ENCODE results near the gene KRT80.
A peak's percentile ranks its signal among the peaks of the same experiment; 100 is the strongest.

The KRT80 gene

DNA sequence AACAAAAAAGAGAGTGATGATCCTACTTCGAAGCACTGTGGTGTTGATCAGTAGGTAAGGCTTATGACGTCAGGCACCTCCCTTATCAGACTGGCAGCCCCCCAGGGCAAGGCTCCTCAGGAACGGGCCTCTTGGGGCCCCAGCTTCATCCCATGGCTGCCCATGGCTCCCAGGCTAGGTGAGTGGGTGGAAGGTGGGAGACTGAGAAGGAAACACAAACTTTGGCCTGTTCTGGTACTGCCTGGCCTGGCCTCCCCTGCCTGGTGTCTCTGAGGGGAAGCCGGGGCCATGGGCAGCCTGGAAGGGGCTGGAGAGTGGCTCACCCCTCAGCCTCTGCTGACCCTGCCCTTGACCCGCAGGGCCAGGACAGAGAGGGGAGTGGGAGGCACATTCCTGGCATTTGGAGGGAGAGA, 38.9 kb downstream of the KRT80 start:
- DNase-seq (ENCODE audit: low read depth) = no peak

DNA sequence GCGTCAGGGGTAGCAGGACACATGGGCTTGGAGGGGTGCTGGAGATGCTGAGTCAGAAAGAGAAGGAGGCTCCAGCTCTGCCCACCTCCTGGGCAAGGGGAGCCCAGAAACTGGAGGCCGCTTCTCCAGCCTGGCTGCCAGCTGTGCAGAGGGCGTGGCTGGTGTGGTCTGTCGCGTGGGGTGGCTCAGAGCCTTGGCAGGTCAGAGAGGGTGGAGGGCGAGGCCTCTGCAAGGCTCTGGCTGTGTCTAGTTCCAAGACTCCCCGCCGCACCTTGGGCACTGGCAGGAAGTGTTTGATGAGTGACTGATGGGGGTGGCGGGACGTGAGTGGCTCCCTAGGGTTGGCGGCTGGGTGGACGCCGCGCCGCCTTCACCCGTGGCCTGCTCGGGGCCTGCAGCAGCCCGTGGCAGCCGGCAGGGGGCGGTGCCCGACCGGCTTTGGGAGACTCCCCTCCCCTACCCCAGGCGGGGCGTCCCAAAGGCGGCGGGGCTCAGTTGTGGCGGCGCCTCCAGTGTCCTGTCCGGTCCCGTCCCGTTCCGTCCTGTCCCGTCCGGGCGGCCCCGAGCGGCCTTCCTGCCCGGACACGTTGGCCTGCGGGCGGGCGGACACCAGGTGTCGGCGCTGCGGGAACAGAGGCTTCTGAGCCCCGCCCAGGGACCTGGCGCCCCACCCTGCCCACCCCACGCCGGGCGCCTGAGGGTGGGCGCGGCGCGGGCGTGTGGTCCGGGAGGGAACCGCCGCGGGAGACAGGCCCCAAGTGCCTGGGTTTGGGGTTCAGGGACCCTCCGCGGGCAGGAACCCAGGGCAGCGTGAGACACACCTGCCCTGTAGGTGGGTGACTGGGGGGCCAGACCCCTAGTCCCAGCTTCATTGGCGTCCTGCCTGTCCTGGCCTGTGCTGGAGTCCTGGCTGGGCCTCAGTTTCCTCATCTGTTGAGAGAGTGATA, 39.7 kb downstream of the KRT80 start:
- peak; percentile 50 for DNase-seq (ENCODE audit: low read depth)

GRCh38 chr12:52151153-52151836, 40.5 kb downstream of the KRT80 start:
- no peak for DNase-seq (ENCODE audit: low read depth)

DNA sequence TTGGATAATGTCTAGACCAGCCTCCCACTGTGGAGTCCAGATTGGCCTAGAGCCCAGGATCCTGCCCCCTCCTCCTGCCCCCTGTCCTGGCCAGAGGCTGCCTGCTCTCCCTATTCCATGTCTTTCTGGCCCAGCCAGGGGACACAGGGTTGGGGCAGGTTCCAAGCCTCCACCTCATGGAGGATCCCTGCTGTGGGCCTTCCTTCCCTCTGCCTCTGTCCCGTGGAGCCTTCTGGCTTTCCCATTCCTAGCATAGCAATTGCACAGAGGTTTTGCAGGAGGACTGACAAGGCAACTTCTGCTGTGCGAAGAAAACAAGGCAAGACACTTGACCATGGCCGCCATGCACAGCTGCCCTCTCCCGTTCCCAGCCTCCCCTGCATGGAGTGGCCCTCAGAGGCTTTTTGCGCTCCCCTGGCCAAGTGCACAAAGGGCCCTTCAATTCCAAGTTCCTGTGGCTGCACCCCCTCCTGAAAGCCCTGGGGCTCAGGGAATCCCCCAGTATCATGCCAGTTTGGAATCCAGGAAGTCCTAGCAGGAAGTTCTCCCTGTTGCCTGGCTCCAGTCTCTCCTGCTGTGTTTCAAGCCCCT, 42.1 kb downstream of the KRT80 start:
- no peak for DNase-seq (ENCODE audit: low read depth)

DNA sequence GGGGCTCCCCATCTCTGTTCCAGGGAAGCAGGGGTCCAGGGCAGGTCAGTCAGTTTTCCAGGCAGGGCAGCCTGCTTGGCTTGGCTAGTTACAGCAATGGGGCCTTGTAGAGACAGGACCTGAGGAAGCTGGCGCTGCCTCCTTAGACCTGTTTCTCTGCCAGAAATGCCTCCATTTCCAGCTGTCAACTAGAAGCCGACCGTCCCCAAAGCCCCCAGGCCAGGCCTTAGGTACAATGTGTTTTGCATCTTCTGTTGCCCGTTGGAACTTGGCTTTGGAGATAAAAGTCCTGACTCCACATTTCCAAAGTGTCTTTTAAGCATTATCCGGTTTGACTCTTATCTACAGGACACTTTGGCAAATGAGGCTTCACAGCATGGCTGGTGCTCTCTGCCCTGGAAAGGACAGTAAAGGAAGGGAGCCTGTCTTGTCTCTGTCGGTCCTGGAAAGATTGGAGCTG, 42.6 kb downstream of the KRT80 start:
- DNase-seq (ENCODE audit: low read depth) = no peak

GRCh38 chr12:52148464-52149181, 43.2 kb downstream of the KRT80 start:
- DNase-seq (ENCODE audit: low read depth) = no peak

- DNase-seq (ENCODE audit: low read depth) = no peak
Observed at GRCh38 chr12:52147964-52148463, 43.8 kb downstream of the KRT80 start.

DNA sequence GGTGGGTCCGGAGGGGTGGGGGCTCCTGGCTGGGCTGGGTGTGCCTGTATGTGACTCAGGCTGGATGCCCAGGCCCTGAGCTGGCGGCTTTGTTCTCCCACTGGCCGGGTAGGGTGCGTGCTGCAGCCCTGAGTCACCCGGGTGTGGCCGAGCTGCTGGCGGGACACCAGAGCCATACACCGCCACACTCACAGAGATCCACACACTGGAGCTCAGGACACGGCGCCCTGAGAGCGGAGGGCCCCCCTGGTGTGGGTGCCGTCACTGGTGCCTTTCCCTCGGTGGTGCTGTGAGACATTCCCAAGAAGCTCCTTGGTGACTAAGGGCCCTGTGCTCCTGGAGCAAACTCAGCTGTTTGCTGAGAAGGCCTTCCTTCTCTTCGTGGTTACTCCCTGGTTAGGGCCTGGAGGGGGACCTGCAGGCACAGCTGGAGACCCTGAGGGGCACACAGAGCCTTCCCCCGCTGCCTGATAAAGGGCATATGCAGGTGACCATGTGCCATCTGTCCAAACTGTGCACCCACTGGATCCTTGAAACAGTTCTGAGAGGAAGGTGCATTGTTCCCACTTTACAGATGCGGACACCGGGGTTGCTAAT, 44.3 kb downstream of the KRT80 start:
- no peak for DNase-seq (ENCODE audit: low read depth)

DNA sequence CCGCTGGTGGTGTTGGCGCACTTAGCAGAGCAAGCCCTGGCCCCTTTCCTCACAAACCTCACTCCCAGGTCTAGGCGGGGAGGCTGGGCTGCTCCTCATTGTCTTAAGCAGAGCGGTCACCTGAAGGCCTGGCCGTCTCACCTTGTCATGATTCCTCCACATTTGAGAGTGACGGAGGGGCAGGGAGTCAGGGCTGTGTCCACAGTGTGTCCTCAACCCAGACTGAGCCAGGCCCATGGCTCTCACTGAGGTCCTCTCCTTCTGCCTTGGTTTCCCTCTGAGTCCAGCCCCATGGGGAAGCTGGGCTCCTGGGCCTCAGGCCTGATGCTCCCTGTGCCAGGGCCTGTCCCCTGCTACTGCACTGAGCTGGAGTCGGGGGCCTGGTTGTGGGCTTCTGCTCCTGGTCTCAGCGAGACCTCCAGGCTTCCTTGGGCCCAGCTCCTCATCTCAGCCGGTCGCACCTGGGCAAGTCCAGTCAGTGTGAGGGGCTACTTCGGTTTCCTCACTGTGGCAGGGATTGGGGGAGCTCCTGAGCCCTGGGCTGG, 44.9 kb downstream of the KRT80 start:
- DNase-seq (ENCODE audit: low read depth) = no peak

GRCh38 chr12:52146089-52146821, 45.6 kb downstream of the KRT80 start:
- DNase-seq (ENCODE audit: low read depth) = no peak

GRCh38 chr12:52145228-52146088, 46.4 kb downstream of the KRT80 start:
- no peak for DNase-seq (ENCODE audit: low read depth)

DNA sequence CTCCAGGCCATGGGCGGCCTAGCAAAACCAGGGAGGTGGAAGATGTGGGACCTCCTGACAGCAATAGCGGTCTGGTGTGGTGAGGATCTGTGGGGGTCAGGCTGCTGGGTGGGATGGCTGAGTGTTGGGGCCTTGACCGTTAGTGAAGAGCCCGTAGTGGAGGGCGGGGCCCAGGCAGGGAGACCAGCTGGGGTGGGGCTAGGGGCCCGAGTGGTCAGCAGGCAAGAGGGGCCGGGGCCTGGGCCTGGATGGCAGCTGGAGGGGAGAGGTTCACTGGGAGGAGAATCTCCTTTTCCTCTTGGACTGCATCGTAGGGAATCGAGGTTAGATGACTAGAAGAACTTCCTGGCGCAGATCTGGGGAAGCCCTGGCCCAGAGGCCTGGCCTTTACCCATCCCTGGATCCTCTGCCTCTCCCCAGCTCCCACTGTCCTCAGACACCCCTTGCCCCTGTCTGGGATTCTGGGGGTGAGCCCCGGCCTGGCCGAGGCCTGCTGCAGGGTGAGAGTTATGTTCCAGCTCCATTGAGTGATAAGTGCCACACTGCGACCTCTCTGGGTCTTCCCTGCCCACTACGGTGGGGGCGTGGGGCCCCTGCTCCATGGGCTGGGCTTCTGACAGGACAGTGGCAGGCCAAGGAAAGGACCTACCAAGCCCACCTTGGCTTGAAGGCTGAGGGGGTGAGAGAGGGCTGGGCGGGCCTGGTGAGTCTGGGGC, 47.1 kb downstream of the KRT80 start:
- no peak for DNase-seq (ENCODE audit: low read depth)

GRCh38 chr12:52142431-52142830, 49.4 kb downstream of the KRT80 start:
- DNase-seq (ENCODE audit: low read depth) = no peak

DNA sequence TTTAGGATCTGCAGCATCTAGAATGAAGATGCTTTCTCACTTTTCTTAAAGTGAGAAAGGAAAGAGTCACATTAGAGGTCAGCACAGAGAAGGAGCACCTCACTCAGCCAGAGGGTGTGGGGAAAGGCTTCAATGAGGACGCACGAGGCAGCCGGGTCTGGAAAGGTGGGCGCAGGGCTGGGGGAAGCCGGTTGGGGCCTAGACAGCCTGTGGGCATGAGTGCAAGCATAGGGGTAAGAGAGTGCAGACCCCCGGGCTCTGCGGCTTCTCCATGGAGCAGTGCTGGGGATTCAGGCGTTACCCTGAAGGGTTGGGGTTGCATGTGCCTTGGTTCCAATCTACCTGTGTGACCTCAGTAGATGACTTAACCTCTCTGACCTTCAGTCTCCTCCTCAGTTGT, 49.9 kb downstream of the KRT80 start:
- no peak for DNase-seq (ENCODE audit: low read depth)

- no peak for DNase-seq (ENCODE audit: low read depth)
Observed at GRCh38 chr12:52141306-52141705, 50.5 kb downstream of the KRT80 start.

GRCh38 chr12:52139579-52140062, 52.2 kb downstream of the KRT80 start:
- no peak for DNase-seq (ENCODE audit: low read depth)

- DNase-seq (ENCODE audit: low read depth) = no peak
Observed at GRCh38 chr12:52139147-52139546, 52.7 kb downstream of the KRT80 start.

DNA sequence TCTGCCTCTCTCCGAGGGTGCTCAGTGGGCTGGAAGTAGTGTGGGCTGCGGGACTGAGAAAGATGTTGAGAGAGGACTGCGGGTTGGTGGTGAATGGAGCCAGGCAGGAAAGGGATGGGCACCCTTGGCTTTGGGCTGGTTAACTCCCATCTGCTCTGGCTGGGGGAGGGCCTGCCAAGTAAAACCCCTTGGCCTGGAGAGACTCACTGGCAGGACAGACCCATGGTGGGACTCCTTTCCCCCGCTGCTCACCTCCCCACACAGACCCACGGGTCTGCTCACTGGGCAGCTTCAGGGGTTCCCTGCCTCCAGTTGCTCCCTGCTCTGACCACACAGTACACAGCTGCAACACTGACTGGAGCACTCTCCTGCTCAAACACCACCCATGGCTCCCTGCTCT, 54.1 kb downstream of the KRT80 start:
- DNase-seq (ENCODE audit: low read depth) = no peak

GRCh38 chr12:52132754-52133161, 59.1 kb downstream of the KRT80 start:
- no peak for DNase-seq (ENCODE audit: low read depth)
